GM19438 (cell line): Measurements from ENCODE around the gene ZNF8.
"Not testable (repeated sequence)": the region's sequence is repeated elsewhere in the genome, so short reads cannot be mapped to it uniquely, and the experiment has no call there.

Experiments used
- ATAC-seq: cut with Tn5 transposase; IDR thresholded peaks from one replicate; pipeline ENCODE4 v1.9.1; 2021; ENCODE audit warnings: low read depth; ENCODE audit not compliant: unreplicated experiment

Gene ZNF8

GRCh38 chr19:58278541-58279041 lies at the start of gene ZNF8:
ZNF8 (plus strand) TSS chr19:58278955; CDS start chr19:58279082, 127 bp downstream.
- peak; percentile 94 for ATAC-seq

GRCh38 chr19:58229255-58229639 lies 49.5 kb upstream of the ZNF8 start:
- ATAC-seq = no peak

GRCh38 chr19:58237324-58237723 lies 41.4 kb upstream of the ZNF8 start:
- no peak for ATAC-seq

GRCh38 chr19:58243351-58243750 lies 35.4 kb upstream of the ZNF8 start:
- no peak for ATAC-seq

DNA sequence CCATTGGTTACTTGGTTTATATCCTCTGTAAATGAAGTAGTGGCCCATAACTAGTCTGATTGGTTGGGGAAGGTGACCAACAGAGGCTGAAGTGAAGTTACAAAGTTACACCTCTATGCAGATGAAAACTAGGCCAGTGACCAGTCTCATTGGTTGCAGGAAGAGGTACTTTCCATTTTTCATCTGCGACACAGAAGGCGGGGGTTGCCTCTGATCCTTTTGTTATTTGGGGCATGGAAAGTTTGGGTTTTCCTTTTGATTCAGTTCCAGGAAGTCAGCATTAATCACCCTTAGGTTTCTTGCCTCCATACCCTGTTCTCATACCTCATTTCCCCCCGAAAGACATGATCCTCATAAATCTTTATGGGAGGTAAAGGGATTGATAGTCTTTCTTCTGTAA lies 29.9 kb upstream of the ZNF8 start:
- ATAC-seq = no peak

DNA sequence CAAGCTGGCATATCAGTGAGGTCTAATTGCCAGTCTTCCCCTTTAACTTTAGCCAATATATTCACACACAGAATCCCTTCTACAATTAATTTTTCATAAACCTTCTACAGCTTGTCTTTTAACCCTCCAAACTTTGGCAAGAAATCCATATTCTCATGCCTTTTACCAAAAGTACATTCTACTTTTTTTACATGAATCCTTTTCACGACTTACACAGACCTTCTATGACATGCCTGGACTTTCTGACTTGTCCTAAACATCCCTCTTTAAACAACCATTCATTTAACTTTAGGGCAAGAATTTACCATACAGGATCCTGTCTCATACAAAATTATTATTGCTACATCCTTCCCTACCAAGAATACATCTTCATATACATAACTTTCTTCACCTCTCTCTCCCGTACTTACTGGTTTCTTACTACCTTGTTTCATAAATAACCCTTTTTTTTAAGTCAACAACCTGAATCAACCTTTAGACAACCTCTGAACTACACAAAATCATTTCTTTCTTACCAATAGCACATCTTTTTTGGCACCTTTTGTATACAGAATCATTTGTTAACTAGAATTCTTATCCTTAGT lies 26.6 kb upstream of the ZNF8 start:
- no peak for ATAC-seq

DNA sequence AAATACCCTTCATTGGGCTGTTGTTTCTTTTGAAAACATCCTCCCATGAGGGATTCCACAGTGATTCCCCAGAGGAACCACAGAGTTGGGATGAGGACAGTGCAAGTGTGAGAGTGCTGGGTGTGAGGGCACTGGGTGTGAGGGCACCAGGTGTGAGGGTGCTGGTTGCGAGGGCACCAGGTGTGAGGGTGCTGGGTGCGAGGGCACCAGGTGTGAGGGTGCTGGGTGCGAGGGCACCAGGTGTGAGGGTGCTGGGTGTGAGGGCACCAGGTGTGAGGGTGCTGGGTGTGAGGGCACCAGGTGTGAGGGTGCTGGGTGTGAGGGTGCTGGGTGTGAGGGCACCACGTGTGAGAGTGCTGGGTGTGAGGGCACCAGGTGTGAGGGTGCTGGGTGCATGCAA lies 20.5 kb upstream of the ZNF8 start:
- not testable (repeated sequence) for ATAC-seq

GRCh38 chr19:58261600-58261967 lies 17.2 kb upstream of the ZNF8 start:
- ATAC-seq = no peak

DNA sequence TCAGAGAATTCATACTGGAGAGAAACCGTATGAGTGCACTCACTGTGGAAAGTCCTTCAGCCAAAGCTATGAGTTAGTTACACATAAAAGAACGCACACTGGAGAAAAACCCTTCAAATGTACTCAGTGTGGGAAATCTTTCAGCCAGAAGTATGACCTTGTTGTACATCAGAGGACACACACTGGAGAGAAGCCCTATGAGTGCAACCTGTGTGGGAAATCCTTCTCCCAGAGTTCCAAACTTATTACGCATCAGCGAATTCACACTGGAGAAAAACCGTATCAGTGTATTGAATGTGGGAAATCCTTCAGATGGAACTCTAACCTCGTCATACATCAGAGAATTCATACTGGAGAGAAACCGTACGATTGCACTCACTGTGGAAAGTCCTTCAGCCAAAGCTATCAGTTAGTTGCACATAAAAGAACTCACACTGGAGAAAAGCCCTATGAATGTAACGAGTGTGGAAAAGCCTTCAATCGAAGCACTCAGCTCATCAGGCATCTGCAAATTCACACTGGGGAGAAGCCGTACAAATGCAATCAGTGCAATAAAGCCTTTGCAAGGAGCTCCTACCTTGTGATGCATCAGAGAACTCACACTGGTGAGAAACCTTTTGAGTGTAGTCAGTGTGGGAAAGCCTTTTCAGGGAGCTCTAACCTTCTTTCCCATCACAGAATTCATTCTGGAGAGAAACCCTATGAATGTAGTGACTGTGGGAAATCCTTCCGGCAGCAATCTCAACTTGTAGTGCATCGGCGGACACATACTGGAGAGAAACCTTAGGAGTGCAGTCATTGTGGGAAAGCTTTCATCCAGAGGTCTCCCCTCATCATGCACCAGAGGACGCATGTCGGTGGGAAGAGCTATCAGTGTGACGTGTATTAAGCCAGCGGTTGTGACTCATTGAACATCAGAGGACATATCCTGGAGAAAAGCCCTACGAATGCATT lies 16.5 kb upstream of the ZNF8 start:
- no peak for ATAC-seq

DNA sequence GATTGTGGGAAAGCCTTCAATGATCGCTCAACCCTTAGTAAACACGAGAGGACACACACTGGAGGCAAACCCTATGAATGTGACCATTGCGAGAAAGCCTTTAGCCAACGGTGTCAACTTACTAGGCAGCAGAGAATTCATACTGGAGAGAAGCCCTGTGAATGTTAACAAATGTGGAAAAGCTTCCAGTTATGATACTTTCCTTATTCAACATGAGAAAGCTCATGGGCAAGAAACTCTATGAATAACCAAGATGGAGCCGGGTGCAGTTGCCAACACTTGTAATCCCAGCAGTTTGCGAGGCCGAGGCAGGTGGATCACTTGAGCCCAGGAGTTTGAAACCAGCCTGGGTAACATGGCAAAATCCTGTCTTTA lies 15.8 kb upstream of the ZNF8 start:
- ATAC-seq = no peak

DNA sequence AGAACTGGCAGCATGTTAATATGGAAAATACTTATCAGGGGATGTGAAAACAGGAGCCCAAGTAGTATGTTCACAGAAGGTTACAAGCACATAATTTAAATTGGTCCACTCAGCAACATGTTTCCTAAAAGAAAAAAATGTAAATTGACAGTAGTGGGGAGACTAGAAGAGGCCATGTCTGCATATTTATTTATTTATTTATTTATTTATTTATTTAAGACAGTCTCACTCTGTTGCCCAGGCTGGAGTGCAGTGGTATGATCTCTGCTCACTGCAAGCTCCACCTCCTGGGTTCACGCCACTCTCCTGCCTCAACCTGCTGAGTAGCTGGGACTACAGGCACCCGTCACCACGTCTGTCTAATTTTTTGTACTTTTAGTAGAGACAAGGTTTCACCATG lies 13.7 kb upstream of the ZNF8 start:
- ATAC-seq = no peak

- no peak for ATAC-seq
These were observed 10.4 kb upstream of the ZNF8 start for GRCh38 chr19:58268344-58268743.

DNA sequence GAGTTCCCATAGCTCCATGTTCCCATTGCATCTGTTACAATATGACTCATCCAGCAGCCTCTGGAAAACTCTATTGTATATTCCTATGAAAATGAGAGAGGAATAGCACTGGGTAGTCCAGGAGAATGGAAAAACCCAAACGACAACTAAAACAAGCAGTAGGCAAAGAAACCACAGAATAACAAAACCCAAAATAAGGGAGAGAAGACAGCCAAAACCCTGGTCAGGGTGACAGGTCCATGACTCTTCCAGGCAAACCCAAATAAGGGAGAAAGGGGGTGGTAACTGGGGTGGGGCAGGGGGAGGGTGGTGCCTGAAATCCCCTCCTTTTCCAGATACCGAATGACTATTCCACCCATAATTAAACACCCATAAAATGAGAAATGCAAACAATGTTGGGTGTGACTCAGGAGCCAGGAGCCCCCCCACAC lies 4.0 kb upstream of the ZNF8 start:
- no peak for ATAC-seq

- ATAC-seq = no peak
These were observed 3.2 kb upstream of the ZNF8 start for GRCh38 chr19:58275564-58275963.

GRCh38 chr19:58277197-58277596 lies 1.6 kb upstream of the ZNF8 start:
- ATAC-seq = no peak

DNA sequence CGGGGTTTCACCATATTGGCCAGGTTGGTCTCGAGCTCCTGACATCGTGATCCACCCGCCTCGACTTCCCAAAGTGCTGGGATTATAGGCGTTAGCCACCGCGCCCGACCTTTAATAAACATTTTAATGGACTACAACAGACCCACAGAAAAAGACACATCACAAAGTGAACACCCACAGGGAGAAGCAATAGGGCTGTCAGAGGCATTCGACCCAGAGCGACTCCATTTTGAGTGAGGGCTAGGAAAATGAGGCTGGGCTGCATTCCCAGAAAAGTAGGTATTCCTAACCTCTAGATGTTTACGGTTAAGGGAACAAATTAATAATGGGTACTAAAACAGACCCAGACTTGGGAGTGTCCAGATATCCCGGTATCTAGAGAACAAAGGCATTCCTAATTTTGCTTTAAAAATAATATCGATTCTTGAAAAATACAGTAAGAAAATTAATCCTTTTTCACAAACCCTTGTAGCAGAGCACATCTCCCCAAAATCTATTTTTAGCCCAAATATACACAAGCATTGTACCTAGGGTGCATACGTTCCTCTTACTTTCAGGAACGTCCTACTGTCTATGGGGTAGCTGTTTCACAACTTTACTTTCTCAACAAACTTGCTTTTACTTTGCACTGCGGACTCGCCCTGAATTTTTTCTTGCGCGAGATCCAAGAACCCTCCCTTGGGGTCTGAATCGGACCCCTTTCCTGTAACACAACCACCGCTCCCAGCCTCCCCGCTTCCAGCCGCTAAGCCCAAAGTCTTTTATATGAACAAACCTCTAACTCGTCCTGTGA lies 811 bp upstream of the ZNF8 start:
- no peak for ATAC-seq

DNA sequence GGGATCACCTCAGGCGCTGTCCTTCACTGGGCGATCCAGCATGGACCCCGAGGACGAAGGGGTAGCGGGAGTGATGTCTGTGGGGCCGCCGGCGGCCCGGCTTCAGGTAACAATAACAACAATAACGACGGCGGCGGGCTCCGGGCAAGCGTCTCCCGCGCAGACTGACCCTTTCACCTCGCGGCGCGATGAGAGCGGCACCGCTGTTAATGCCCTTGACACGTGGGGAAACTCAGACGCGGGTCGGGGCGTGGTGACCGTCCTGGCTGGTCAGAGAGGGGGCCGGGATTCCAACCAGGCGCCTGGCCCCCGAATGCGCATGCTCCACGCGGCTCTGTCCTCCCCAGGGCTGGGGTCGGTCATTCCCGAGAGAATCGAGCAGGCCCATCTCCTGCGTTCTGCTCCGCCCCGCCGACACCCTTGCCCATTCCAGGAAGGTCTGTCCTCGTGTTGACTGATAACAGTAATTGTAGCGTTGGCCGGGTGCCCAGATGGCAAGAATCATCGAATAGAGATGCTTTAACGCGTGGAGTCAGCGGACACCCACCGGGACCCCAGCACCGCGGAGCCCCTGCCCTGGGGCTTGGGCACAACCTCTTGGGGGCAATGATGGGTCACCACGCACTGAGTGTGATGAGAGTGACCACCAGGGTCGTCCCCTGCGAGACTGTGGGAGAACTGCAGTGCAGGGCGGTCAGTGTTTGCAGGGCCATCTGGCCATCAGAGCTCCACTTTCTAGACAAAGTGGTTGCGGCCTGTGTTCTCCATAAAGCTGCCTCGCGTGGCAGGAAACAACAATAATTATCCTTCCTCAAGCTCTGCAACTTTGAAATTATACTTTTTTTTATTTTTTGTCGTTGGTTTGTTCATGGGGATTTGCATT lies 528 bp downstream of the ZNF8 start:
- ATAC-seq = peak; percentile 25

DNA sequence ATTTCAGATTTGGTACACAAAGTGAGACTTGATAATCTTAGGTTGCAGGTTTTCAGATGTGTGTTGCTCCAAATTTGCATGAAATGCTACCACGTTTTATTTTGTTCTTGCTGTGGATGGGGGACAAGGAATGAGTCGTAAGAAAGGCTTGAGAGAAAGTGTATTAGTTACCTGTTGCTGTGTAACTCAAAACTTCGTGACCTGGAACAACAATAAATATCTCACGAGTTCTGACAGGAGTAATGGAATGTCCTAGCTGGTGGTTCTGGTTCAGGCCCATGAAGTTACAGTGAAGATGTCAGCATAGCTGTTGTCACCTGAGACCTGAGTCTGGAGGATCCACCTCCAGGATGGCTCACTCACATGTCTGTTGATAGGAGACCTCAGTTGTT lies 1.2 kb downstream of the ZNF8 start:
- ATAC-seq = no peak

GRCh38 chr19:58284199-58284598 lies 5.4 kb downstream of the ZNF8 start:
- ATAC-seq = no peak

DNA sequence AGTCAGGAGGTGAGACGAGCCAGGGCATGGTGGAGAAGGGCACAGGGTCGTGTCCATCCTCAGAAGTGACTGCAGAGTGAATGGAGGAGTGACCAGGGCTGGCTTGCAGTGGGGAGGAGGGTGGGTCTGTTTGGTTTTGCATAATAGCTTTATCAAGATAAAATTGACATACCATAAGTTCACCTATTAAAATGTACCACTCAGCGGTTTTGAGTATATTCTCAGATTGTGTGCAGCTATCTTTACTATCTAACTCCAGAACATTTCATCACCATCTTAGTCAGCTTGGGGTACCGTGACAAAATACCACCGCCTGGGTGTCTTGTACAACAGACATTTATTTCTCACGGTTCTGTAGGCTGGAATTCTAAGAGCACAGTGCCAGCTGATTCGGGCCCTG lies 13.2 kb downstream of the ZNF8 start:
- no peak for ATAC-seq
